ENCODE data around the gene NTSR1. TPM values are rescaled to one million over a fixed set of nuclear protein-coding genes. Genes with fewer than 3 reads are reported as not detected.

NTSR1 gene
- total RNA-seq, 1 donor from 2014 or later, result 6.7 TPM

- no peak for DNase-seq
Measured at GRCh38 chr20:62759981-62760431, 51.4 kb downstream of the NTSR1 start.

- no peak for DNase-seq
Measured at GRCh38 chr20:62760471-62760855, 51.8 kb downstream of the NTSR1 start.

GRCh38 chr20:62760856-62761758 lies 52.5 kb downstream of the NTSR1 start:
- DNase-seq, result no peak

GRCh38 chr20:62761759-62762131 lies 53.1 kb downstream of the NTSR1 start:
- no peak for DNase-seq

GRCh38 chr20:62762376-62762775 lies 53.7 kb downstream of the NTSR1 start:
- DNase-seq, result no peak

GRCh38 chr20:62762801-62763368 lies 54.2 kb downstream of the NTSR1 start:
- DNase-seq, result no peak

- DNase-seq, result no peak
Measured at GRCh38 chr20:62763404-62763803, 54.8 kb downstream of the NTSR1 start.

GRCh38 chr20:62764156-62764935 lies 55.7 kb downstream of the NTSR1 start:
- DNase-seq, result no peak

- no peak for DNase-seq
Measured at GRCh38 chr20:62765021-62765420, 56.4 kb downstream of the NTSR1 start.

- no peak for DNase-seq
Measured at GRCh38 chr20:62765432-62766070, 56.9 kb downstream of the NTSR1 start.

- DNase-seq, result no peak
Measured at GRCh38 chr20:62766071-62766450, 57.4 kb downstream of the NTSR1 start.

GRCh38 chr20:62766716-62767115 lies 58.1 kb downstream of the NTSR1 start:
- no peak for DNase-seq

- no peak for DNase-seq
Measured at GRCh38 chr20:62768234-62768546, 59.6 kb downstream of the NTSR1 start.

GRCh38 chr20:62768551-62769287 lies 60.1 kb downstream of the NTSR1 start:
- no peak for DNase-seq

GRCh38 chr20:62769346-62770071 lies 60.9 kb downstream of the NTSR1 start:
- no peak for DNase-seq

- no peak for DNase-seq
Measured at GRCh38 chr20:62770111-62770910, 61.7 kb downstream of the NTSR1 start.

- no peak for DNase-seq
Measured at GRCh38 chr20:62770916-62771315, 62.3 kb downstream of the NTSR1 start.

- DNase-seq, result no peak
Measured at GRCh38 chr20:62771396-62772102, 62.9 kb downstream of the NTSR1 start.

GRCh38 chr20:62772103-62772611 lies 63.5 kb downstream of the NTSR1 start:
- no peak for DNase-seq

- no peak for DNase-seq
Measured at GRCh38 chr20:62772619-62772989, 64.0 kb downstream of the NTSR1 start.

All from occipital lobe (tissue), 2 donors.